Inferior parietal cortex (tissue), 1 donor: ENCODE data around the gene GPR153.

Experiments
- DNase-seq: peaks from one replicate; pipeline ENCODE4 v3.0.0-alpha.2; 2016; ENCODE audit errors: extremely low spot score

Gene GPR153

GRCh38 chr1:6269720-6270400 is 9.0 kb upstream of the GPR153 start:
- no peak for DNase-seq

GRCh38 chr1:6269296-6269695 is 8.4 kb upstream of the GPR153 start:
- DNase-seq: no peak

- no peak for DNase-seq
Measured at GRCh38 chr1:6268415-6268814, 7.5 kb upstream of the GPR153 start.

GRCh38 chr1:6267686-6268322 is 6.9 kb upstream of the GPR153 start:
- DNase-seq: no peak

DNA sequence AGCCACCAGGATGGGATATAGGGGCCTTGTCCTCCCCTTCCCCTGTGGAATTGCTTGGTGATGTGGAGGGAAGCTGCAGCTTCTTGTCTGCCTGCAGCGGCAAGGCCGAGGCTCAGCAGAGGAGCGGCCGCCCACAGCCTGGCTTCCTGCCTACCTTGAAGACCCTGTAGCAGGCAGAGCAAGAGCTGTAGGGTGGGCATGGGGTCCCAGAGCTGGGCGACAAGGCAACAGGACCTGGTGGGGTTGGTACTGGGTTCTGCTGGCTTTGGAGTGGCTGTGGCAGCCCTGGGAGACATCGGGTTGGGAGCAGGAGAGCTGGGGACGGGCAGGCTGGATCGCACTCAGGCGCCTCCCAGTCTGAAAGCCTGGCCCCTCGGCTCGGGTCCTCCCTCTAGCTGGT is 5.7 kb upstream of the GPR153 start:
- no peak for DNase-seq

DNA sequence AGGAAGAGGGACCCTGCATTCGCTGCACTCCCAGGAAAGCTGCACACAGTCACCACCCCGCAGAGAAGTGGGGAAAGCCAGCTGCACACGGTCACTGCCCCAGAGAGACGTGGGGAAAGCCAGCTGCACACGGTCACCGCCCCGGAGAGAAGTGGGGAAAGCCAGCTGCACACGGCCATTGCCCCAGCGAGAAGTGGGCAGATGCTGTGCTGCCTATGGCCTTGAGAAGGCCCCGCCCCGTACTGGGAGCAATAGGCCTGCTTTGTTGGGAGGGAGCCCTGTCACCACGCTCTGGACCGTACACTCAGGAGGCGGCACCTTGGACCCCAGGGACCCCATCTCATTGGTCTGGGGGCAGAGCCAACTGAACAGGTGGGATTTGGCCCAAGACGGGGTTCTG is 4.3 kb upstream of the GPR153 start:
- no peak for DNase-seq

DNA sequence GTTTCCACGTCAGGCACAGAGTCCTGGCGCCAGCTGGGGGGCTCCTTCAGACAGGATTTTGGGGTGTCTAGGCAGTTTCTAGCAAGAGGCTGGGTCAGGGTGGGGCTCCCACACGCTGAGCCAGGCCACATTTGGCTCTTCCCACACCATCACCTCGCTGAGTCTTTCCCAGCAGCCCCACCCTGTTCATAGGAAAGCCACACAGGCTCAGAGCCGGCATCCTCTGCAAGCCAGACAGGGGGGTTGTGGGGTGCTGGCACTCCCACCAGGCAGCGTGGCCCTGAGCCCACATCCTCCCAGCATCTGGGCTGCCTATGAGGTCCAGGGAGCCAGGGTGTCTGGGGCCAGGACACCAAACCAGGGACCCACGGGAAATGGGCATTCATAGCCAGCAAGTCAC is 2.8 kb upstream of the GPR153 start:
- DNase-seq: no peak

DNA sequence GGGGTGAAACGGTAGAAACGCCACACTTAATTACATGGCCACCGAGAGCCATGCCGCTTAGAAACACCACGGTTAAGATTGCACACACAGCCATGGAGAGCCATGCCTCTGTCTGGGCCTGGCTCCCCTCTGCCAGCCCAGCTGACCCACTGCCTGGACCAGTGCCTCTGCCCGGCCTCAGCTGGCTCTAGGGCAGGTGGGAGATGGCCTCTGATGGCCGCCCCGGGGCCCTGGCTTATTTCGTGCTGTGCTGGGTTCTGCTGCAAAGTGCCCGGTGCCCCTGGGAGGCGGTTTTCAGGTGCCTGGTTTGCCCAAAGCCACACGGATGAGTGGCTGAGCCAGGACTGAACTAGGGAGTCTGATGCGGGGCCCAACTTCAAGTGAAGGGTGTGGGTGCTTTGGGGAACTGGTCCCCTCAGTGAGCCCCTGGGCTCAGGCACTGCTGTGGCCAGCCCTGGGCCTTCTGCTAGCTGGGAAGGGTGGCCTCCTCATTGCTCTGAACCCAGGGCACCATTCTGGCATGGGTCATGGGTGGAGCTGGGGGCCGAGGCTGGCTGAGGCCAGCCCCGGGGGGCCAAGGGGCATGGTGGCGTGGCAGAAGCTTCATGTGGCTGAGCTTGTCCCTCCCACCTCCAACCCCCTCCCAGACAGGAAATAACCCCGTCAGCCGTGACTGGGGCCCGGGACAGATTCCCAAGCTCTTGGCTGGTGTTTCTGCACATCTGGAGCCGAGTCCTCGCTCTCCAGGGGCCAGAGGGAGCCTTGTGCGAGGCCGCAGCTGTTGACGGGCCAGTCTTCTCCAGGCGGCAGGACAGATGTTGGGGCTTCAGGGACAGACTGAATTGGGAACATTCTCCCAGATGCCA is 1.9 kb upstream of the GPR153 start:
- no peak for DNase-seq

- DNase-seq: no peak
Measured at GRCh38 chr1:6261615-6261995, 707 bp upstream of the GPR153 start.

DNA sequence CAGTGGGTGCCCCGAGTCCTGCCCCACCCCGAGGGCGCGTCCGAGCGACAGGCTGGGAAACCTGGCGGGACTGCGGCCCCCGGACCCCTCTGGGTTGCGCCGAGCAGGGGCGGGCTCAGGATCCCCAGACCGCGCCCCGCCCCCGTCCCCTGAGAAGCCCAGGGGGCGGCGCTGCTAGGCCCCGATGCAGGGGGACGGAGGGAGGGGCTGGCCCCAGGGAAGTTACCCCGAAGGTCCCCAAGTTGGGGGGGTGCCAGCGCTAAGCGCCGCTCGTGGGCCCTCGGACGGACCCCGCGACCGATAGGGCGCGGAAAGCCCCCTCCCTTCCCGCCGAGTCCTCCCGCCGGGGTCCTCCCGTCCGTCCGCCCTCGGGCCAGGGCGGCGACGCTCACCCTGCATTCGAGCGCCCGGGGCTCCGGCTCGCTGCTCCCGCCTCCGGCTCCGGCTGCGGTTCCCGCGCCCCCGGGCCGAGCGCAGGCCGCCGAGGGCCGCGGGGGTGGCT is 414 bp downstream of the GPR153 start:
- DNase-seq: no peak

- DNase-seq: peak; percentile 30
Measured at GRCh38 chr1:6259491-6260362, 1.2 kb downstream of the GPR153 start.

DNA sequence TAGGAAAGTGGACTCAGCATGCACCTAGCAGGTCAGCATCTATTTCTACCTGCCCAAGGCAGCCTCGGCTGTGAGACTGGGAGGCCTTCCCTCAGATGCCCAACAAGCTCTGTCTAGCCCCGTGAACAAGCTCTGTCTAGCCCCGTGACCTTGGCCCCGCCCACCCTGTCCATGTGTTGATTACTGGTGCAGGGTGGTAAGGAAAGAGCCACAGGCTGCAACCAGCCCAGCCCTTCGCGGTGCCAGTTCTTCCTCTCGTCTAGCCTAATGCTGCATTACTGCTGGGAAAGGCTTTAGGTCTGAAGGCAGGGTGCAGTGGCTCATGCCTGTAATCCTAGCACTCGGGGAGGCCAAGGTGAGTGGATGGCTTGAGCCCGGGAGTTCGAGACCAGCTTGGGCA is 2.2 kb downstream of the GPR153 start:
- DNase-seq: no peak

- no peak for DNase-seq
Measured at GRCh38 chr1:6257541-6258069, 3.3 kb downstream of the GPR153 start.

DNA sequence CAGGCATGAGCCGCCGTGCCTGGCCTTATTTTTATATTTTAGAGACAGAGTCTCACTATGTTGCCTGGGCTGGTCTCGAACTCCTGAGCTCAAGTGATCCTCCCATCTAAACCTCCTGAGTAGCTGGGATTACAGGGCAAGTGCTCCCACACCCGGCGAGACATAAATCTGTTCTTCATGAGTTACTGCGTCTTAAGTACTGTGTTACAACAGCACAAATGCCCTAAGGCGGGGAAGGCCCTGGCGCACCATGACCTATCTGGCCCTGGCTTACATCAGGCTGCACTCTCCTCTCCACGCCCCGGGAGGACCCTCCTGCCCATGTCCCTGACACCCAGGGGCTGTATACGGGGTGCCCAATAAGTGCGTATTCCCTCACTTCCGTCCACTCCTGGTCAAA is 4.3 kb downstream of the GPR153 start:
- DNase-seq: no peak

DNA sequence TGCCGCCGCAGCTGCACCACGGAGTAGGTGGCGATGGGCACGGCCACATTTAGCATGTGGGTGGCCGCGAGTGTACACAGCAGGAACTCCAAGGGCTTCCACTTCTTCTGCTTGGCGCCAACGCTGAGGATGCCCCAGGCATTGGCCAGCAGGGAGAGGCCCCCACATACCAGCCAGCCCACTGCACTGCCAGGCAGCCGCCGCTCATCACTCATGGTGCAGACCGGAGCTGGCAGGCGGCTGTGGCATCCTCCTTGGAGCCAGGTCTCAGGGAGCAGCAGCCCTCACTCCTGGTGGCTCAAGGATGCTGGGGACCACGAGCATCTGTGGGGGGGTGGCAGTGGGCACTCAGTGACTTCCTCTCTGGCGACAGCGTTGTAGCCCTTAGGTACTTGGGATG is 6.2 kb downstream of the GPR153 start:
- DNase-seq: no peak

DNA sequence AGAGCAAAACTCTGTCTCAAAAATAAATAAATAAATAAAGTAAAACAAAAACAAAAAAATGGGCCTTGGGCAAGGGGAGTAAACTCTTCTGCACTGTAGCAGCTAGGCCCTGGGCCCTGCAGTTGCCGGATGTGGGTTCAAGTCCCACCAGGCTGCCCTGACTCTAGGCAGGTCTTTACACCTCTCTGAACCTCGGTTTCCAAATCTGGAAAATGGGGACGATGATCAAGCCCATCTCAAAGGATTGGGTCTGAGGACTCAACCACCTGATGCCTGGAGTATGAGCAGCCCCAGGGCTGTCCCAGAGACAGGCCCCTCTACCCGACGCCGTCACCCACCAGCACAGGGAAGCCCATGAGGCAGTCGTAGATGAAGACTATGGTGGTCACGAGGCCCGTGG is 7.5 kb downstream of the GPR153 start:
- DNase-seq: no peak

DNA sequence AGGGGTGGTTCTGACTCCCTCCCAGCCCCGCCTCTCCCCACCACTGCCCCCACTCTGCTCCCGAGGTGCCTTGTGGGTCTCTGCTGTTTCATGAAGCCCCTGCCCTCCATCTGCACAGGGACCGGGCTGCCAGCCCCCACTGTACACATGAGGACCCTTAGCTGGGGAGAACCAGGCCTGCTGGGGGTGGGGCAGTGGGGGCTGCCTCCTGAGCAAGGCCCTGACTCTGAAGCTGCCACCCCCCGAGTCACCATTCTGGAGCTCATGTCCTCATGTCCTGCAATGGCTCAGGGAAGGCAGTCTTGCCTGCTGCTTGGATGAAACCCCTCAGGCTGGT is 8.6 kb downstream of the GPR153 start:
- no peak for DNase-seq

GRCh38 chr1:6251681-6252373 is 9.1 kb downstream of the GPR153 start:
- DNase-seq: no peak

GRCh38 chr1:6251233-6251632 is 9.7 kb downstream of the GPR153 start:
- DNase-seq: no peak

- DNase-seq: no peak
Measured at GRCh38 chr1:6249739-6250689, 10.9 kb downstream of the GPR153 start.
